KMS-11 (cell line): ENCODE results near the gene NCF2.

Experiments used
- H2AFZ ChIP-seq: fragments of 200-600 bp; sonication (generic); 2 replicates; pipeline ENCODE4 v1.6.1; 2016; ENCODE audit warnings: antibody characterized with exemption, mixed run types, low read depth
- H3K27ac ChIP-seq: fragments of 200-600 bp; sonication (generic); 2 replicates; pipeline ENCODE4 v1.6.1; 2016; ENCODE audit warnings: mild to moderate bottlenecking, mixed run types
- H3K27me3 ChIP-seq: fragments of 200-600 bp; sonication (generic); 2 replicates; pipeline ENCODE4 v1.6.1; 2017; ENCODE audit warnings: mild to moderate bottlenecking, low read depth, mixed run types, moderate library complexity; ENCODE audit not compliant: insufficient read depth
- H3K36me3 ChIP-seq: fragments of 200-600 bp; sonication (generic); 2 replicates; pipeline ENCODE4 v1.6.1; 2017; ENCODE audit warnings: mild to moderate bottlenecking, mixed run types; ENCODE audit not compliant: insufficient read depth
- H3K4me1 ChIP-seq: fragments of 200-600 bp; sonication (generic); 2 replicates; pipeline ENCODE4 v1.6.1; 2016; ENCODE audit warnings: mild to moderate bottlenecking, low read depth, mixed run types; ENCODE audit not compliant: poor library complexity, severe bottlenecking
- H3K4me2 ChIP-seq: fragments of 200-600 bp; sonication (generic); 2 replicates; pipeline ENCODE4 v1.7.0; 2016; ENCODE audit warnings: mild to moderate bottlenecking, mixed run types
- H3K4me3 ChIP-seq: fragments of 200-600 bp; sonication (generic); IDR thresholded peaks from 2 replicates; pipeline ENCODE4 v1.6.1; 2017; ENCODE audit warnings: low read depth, low read length, mixed read lengths; ENCODE audit not compliant: insufficient read depth
- H3K79me2 ChIP-seq: fragments of 200-600 bp; sonication (generic); 2 replicates; pipeline ENCODE4 v1.6.1; 2016; ENCODE audit warnings: low read depth, mixed run types; ENCODE audit not compliant: insufficient read depth
- H3K9ac ChIP-seq: fragments of 200-600 bp; sonication (generic); 2 replicates; pipeline ENCODE4 v1.6.1; 2016; ENCODE audit warnings: mild to moderate bottlenecking, mixed run types
- H4K20me1 ChIP-seq: fragments of 200-600 bp; sonication (generic); 2 replicates; pipeline ENCODE4 v1.6.1; 2016; ENCODE audit warnings: mild to moderate bottlenecking, mixed run types; ENCODE audit not compliant: insufficient read depth
- CTCF ChIP-seq: fragments of 200-600 bp; sonication (generic); conservative IDR thresholded peaks from 2 replicates; pipeline ENCODE4 v1.6.1; 2017; ENCODE audit warnings: low read depth, mild to moderate bottlenecking, antibody characterized with exemption, low read length, moderate library complexity, mixed read lengths

The NCF2 gene

GRCh38 chr1:183559061-183559460 lies 31.2 kb downstream of the NCF2 start:
- H3K36me3 ChIP-seq, result no peaks in the 10 kb centered on the region
- no peaks in the 10 kb centered on the region for H3K79me2 ChIP-seq
- H3K4me1 ChIP-seq, result no peaks in the 10 kb centered on the region
- no peaks in the 10 kb centered on the region for H4K20me1 ChIP-seq
- no peaks in the 10 kb centered on the region for H3K27me3 ChIP-seq
- no peak overlapping the region for H2AFZ ChIP-seq
- no peak overlapping the region for H3K27ac ChIP-seq
- TF ChIP-seq CTCF, result no peak
- H3K4me3 ChIP-seq, result no peak overlapping the region
- no peak overlapping the region for H3K9ac ChIP-seq
- no peak overlapping the region for H3K4me2 ChIP-seq

- Histone ChIP-seq H3K27me3 (no peaks in the 10 kb centered on the region), H3K4me2 (no peak overlapping the region), H3K9ac (no peak overlapping the region), H3K36me3 (peaks cover 13% of the 10 kb centered on the region; the same call in 1 of the 2 replicates), H4K20me1 (no peaks in the 10 kb centered on the region), H2AFZ (no peak overlapping the region), H3K27ac (no peak overlapping the region), H3K4me3 (no peak overlapping the region), H3K4me1 (no peaks in the 10 kb centered on the region), H3K79me2 (no peaks in the 10 kb centered on the region)
- no peak for TF ChIP-seq CTCF
These were observed 35.7 kb downstream of the NCF2 start for GRCh38 chr1:183554577-183554976.

GRCh38 chr1:183553764-183554163 lies 36.5 kb downstream of the NCF2 start:
- no peaks in the 10 kb centered on the region for H3K4me1 ChIP-seq
- H3K36me3 ChIP-seq, result peaks cover 19% of the 10 kb centered on the region; the same call in 1 of the 2 replicates
- no peak overlapping the region for H2AFZ ChIP-seq
- H3K4me3 ChIP-seq, result no peak overlapping the region
- no peak overlapping the region for H3K4me2 ChIP-seq
- H3K27me3 ChIP-seq, result no peaks in the 10 kb centered on the region
- H3K9ac ChIP-seq, result no peak overlapping the region
- H3K27ac ChIP-seq, result no peak overlapping the region
- H3K79me2 ChIP-seq, result no peaks in the 10 kb centered on the region
- TF ChIP-seq CTCF, result no peak
- no peaks in the 10 kb centered on the region for H4K20me1 ChIP-seq

- Histone ChIP-seq H3K27ac (no peak overlapping the region), H3K9ac (no peak overlapping the region), H3K4me2 (no peak overlapping the region), H3K4me1 (no peaks in the 10 kb centered on the region), H3K36me3 (peaks cover 19% of the 10 kb centered on the region; the same call in 1 of the 2 replicates), H2AFZ (no peak overlapping the region), H4K20me1 (no peaks in the 10 kb centered on the region), H3K4me3 (no peak overlapping the region), H3K79me2 (no peaks in the 10 kb centered on the region), H3K27me3 (no peaks in the 10 kb centered on the region)
- TF ChIP-seq CTCF, result no peak
These were observed 36.9 kb downstream of the NCF2 start for GRCh38 chr1:183553331-183553730.

GRCh38 chr1:183552891-183553290 lies 37.4 kb downstream of the NCF2 start:
- Histone ChIP-seq H3K27me3 (no peaks in the 10 kb centered on the region), H3K4me2 (no peak overlapping the region), H4K20me1 (no peaks in the 10 kb centered on the region), H3K9ac (no peak overlapping the region), H3K27ac (no peak overlapping the region), H3K4me3 (no peak overlapping the region), H3K36me3 (peaks cover 19% of the 10 kb centered on the region; the same call in 1 of the 2 replicates), H2AFZ (no peak overlapping the region), H3K4me1 (no peaks in the 10 kb centered on the region), H3K79me2 (no peaks in the 10 kb centered on the region)
- TF ChIP-seq CTCF, result no peak
